ENCODE data around the gene SH3RF1. TPM values are rescaled to one million over a fixed set of nuclear protein-coding genes. Genes with fewer than 3 reads are reported as not detected.
"Not testable (repeated sequence)": the region's sequence is repeated elsewhere in the genome, so short reads cannot be mapped to it uniquely, and the experiment has no call there.

Gene SH3RF1
- polyA plus RNA-seq, 2 donors, result 1.8 to 3.1 TPM

DNA sequence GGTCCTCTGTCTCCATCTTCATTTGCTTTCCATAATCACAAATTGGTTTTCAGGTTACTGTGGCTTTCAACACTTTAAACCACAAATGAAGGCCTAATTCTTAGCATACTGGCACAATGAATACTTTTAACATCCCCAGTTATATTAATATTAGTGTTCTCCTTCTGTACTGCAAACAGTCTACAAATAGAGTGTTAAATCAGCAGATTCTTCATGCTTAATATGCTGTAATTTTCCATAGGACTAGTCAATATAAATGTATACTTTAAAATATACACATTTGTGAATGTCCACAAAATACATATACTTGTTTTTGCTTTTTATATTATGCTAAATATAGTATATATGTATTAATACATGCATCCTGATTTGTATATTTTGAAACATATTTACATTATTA is 72.6 kb downstream of the SH3RF1 start:
- Histone ChIP-seq H3K27ac (ENCODE audit: low read depth in 2 of 2, low read length in 1 of 2) (no peak overlapping the region), H3K27me3 (ENCODE audit: control insufficient read depth in 1 of 2, insufficient read depth in 2 of 2, low read length in 2 of 2) (no peaks in the 10 kb centered on the region), H3K36me3 (ENCODE audit: control insufficient read depth in 2 of 2, insufficient read depth in 2 of 2, low read length in 1 of 2) (no peaks in the 10 kb centered on the region), H3K9me3 (ENCODE audit: control insufficient read depth in 2 of 2, insufficient read depth in 1 of 2, low read depth in 1 of 2, low read length in 1 of 2) (no peaks in the 10 kb centered on the region), H3K4me3 (ENCODE audit: low read depth in 1 of 2, low read length in 2 of 2) (no peak overlapping the region), H3K4me1 (ENCODE audit: control insufficient read depth in 2 of 2, insufficient read depth in 2 of 2, low read length in 1 of 2) (no peaks in the 10 kb centered on the region)

DNA sequence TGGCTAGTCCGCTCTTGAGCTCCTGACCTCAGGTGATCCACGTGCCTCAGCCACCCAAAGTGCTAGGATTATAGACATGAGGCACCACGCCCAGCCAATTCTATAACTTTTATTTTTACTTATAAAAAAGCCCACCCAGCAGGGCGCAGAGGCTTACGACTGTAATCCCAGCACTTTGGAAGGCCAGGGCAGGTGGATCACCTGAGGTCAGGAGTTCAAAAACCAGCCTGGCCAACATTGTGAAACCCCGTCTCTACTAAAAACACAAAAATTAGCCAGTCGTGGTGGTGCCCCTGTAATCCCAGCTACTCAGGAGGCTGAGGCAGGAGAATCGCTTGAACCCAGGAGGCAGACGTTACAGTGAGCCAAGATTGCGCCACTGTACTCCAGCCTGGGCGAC is 73.5 kb downstream of the SH3RF1 start:
- not testable (repeated sequence) for H3K4me1 ChIP-seq (ENCODE audit: control insufficient read depth in 2 of 2, insufficient read depth in 2 of 2, low read length in 1 of 2); H3K4me3 ChIP-seq (ENCODE audit: low read depth in 1 of 2, low read length in 2 of 2); H3K27me3 ChIP-seq (ENCODE audit: control insufficient read depth in 1 of 2, insufficient read depth in 2 of 2, low read length in 2 of 2); H3K36me3 ChIP-seq (ENCODE audit: control insufficient read depth in 2 of 2, insufficient read depth in 2 of 2, low read length in 1 of 2); H3K27ac ChIP-seq (ENCODE audit: low read depth in 2 of 2, low read length in 1 of 2); H3K9me3 ChIP-seq (ENCODE audit: control insufficient read depth in 2 of 2, insufficient read depth in 1 of 2, low read depth in 1 of 2, low read length in 1 of 2)
- 91 to 93% methylated on average over 11 of the region's 11 CpGs for WGBS, 2 donors

DNA sequence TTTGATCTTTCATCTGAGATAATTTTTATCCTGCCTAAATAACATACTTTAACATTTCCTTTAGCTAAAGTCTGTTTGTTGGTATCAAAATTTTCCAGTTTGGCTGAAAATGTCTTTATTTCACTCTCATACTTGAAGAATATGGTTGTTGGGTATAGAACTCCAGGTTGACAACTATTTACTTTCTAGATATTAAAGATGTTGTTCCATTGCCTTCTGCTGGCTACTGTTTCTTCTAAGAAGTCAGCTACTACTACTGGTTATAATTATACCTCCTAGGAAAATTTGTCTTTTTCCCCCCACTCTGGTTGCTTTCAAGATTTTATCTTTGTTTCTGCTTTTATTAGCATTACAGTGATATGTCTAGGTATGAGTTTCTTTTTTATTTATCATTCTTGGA is 75.7 kb downstream of the SH3RF1 start:
- H3K4me1 ChIP-seq (ENCODE audit: control insufficient read depth in 2 of 2, insufficient read depth in 2 of 2, low read length in 1 of 2), result no peaks in the 10 kb centered on the region
- H3K9me3 ChIP-seq (ENCODE audit: control insufficient read depth in 2 of 2, insufficient read depth in 1 of 2, low read depth in 1 of 2, low read length in 1 of 2), result no peaks in the 10 kb centered on the region
- no peak overlapping the region for H3K4me3 ChIP-seq (ENCODE audit: low read depth in 1 of 2, low read length in 2 of 2)
- H3K36me3 ChIP-seq (ENCODE audit: control insufficient read depth in 2 of 2, insufficient read depth in 2 of 2, low read length in 1 of 2), result no peaks in the 10 kb centered on the region
- H3K27me3 ChIP-seq (ENCODE audit: control insufficient read depth in 1 of 2, insufficient read depth in 2 of 2, low read length in 2 of 2), result no peaks in the 10 kb centered on the region
- no peak overlapping the region for H3K27ac ChIP-seq (ENCODE audit: low read depth in 2 of 2, low read length in 1 of 2)

DNA sequence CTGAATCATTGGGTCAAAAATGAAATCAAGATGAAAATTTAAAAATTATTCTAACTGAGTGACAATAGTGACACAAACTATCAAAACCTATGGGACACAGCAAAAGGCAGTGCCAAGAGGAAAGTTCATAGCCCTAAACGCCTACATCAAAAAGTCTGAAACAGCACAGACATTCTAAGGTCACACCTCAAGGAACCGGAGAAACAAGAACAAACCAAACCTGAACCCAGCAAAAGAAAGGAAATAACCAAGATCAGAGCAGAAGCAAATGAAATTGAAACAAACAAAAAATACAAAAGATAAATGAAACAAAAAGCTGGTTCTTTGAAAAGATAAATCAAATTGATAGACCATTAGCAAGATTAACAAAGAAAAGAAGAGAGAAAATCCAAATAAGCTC is 80.8 kb downstream of the SH3RF1 start:
- H3K9me3 ChIP-seq (ENCODE audit: control insufficient read depth in 2 of 2, insufficient read depth in 1 of 2, low read depth in 1 of 2, low read length in 1 of 2); H3K4me3 ChIP-seq (ENCODE audit: low read depth in 1 of 2, low read length in 2 of 2); H3K36me3 ChIP-seq (ENCODE audit: control insufficient read depth in 2 of 2, insufficient read depth in 2 of 2, low read length in 1 of 2); H3K27ac ChIP-seq (ENCODE audit: low read depth in 2 of 2, low read length in 1 of 2); H3K27me3 ChIP-seq (ENCODE audit: control insufficient read depth in 1 of 2, insufficient read depth in 2 of 2, low read length in 2 of 2); H3K4me1 ChIP-seq (ENCODE audit: control insufficient read depth in 2 of 2, insufficient read depth in 2 of 2, low read length in 1 of 2): not testable (repeated sequence)
- WGBS, 2 donors, result 35 to 41% methylated on average over 2 of the region's 2 CpGs

DNA sequence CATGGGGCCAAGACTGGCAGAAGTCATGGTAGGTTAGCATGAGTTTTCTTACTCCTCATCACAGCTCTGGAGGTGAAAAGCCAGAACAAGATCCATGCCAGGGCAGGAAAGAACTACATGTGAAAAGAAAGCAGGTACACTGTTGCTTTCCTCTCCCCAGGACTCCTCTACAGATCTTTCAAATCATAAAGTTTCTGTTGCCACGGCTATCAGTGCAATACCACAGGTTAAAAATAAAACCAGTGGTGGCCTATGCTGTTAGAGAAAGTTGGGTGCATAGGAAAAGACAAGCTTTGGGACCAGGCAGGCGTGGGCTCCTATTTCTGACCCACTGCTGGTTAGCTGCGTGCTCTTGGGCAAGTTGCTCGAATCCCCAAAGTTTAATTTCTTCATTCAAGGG is 81.4 kb downstream of the SH3RF1 start:
- no peaks in the 10 kb centered on the region for H3K36me3 ChIP-seq (ENCODE audit: control insufficient read depth in 2 of 2, insufficient read depth in 2 of 2, low read length in 1 of 2)
- peak overlapping the region in 1 of 2 donors; percentile 55 for H3K27ac ChIP-seq (ENCODE audit: low read depth in 2 of 2, low read length in 1 of 2)
- H3K9me3 ChIP-seq (ENCODE audit: control insufficient read depth in 2 of 2, insufficient read depth in 1 of 2, low read depth in 1 of 2, low read length in 1 of 2), result no peaks in the 10 kb centered on the region
- H3K4me1 ChIP-seq (ENCODE audit: control insufficient read depth in 2 of 2, insufficient read depth in 2 of 2, low read length in 1 of 2), result peaks cover 4 to 5% of the 10 kb centered on the region in 2 donors
- WGBS, 2 donors, result 81 to 91% methylated on average over 4 of the region's 4 CpGs
- no peak overlapping the region for H3K4me3 ChIP-seq (ENCODE audit: low read depth in 1 of 2, low read length in 2 of 2)
- no peaks in the 10 kb centered on the region for H3K27me3 ChIP-seq (ENCODE audit: control insufficient read depth in 1 of 2, insufficient read depth in 2 of 2, low read length in 2 of 2)

DNA sequence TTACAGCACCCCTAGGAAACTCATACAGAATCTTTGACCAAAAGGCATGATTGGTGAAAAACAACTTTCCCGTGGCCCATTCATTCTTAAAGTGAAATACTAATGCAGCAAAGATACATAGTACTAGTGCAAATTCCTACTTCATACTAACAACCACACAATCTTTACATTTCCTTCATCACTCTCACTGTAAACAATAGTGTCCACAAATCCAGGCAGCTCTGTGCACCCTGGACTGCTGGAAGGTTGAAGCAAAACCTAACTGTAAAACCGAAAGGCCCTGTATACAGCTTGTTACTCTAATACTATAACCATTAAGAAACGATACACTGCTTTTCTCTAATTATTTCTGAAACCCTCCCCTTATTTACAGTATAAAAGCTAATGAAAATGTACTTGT is 82.6 kb downstream of the SH3RF1 start:
- H3K36me3 ChIP-seq (ENCODE audit: control insufficient read depth in 2 of 2, insufficient read depth in 2 of 2, low read length in 1 of 2), result no peaks in the 10 kb centered on the region
- no peak overlapping the region for H3K27ac ChIP-seq (ENCODE audit: low read depth in 2 of 2, low read length in 1 of 2)
- WGBS, 2 donors, result 88 to 91% methylated on average over 3 of the region's 3 CpGs
- H3K9me3 ChIP-seq (ENCODE audit: control insufficient read depth in 2 of 2, insufficient read depth in 1 of 2, low read depth in 1 of 2, low read length in 1 of 2), result no peaks in the 10 kb centered on the region
- peaks cover 4 to 5% of the 10 kb centered on the region in 2 donors for H3K4me1 ChIP-seq (ENCODE audit: control insufficient read depth in 2 of 2, insufficient read depth in 2 of 2, low read length in 1 of 2)
- no peaks in the 10 kb centered on the region for H3K27me3 ChIP-seq (ENCODE audit: control insufficient read depth in 1 of 2, insufficient read depth in 2 of 2, low read length in 2 of 2)
- no peak overlapping the region for H3K4me3 ChIP-seq (ENCODE audit: low read depth in 1 of 2, low read length in 2 of 2)

DNA sequence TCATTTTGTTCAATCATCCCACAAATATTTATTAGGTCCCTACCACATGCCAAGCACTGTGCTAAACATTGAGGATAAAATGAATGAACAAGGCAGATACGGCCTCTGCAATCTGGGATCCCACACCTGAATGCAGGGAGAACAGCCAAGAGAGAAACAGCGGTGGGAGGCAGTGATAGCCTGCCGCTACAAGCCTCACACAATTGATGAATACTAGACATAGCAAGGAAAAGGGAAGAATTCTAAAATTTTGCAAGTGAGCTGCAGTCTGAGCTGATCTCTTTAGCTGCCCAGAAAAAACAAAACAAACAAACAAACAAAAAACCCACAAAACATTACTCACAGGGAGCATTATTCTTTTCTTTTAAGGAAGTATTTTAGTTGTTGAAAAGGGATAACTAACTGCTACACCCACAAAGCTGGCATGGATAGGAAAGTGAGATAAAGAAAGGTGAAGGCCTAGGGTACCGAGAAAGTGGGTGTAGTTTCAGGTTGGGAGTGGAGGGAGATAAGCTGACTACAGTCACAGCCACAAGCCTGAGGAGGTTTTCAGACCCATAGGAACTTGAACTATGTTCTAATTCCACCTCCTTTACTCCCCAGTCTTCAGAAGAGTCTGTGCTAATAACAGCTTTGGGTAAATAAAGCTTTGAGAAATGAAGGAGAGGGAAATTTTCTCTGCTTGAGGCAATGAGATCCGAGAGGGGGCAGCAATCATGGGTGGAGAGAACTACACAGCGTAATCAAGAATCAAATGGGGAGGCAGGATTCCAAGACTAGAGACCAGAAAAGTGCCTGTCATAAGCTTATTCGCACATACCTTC is 85.4 kb downstream of the SH3RF1 start:
- Histone ChIP-seq H3K36me3 (ENCODE audit: control insufficient read depth in 2 of 2, insufficient read depth in 2 of 2, low read length in 1 of 2) (no peaks in the 10 kb centered on the region), H3K27ac (ENCODE audit: low read depth in 2 of 2, low read length in 1 of 2) (peak overlapping the region in 1 of 2 donors; percentile 27), H3K27me3 (ENCODE audit: control insufficient read depth in 1 of 2, insufficient read depth in 2 of 2, low read length in 2 of 2) (no peaks in the 10 kb centered on the region), H3K9me3 (ENCODE audit: control insufficient read depth in 2 of 2, insufficient read depth in 1 of 2, low read depth in 1 of 2, low read length in 1 of 2) (no peaks in the 10 kb centered on the region), H3K4me3 (ENCODE audit: low read depth in 1 of 2, low read length in 2 of 2) (no peak overlapping the region), H3K4me1 (ENCODE audit: control insufficient read depth in 2 of 2, insufficient read depth in 2 of 2, low read length in 1 of 2) (peaks cover 4 to 5% of the 10 kb centered on the region in 2 donors)
- WGBS, 2 donors, result 47 to 57% methylated on average over 7 of the region's 7 CpGs

DNA sequence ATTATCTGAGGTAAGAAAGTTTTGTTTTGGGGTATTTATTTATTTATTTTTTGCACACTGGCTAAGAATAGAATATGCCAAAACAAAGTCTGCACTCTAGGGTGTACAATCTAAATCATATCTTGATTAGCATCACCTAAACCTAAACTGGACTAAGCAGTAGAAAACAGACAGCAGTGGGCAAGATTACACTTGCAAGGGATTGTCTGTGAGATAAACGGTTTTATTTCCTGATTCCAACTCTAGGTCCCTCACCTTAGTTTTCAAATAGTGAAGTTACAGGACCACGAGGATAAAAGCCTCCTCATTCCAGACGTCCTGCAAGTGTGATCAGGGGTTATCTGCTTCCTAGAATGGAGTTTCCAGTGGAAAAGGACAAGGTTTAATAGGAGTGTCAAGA is 86.1 kb downstream of the SH3RF1 start:
- peaks cover 4 to 5% of the 10 kb centered on the region in 2 donors for H3K4me1 ChIP-seq (ENCODE audit: control insufficient read depth in 2 of 2, insufficient read depth in 2 of 2, low read length in 1 of 2)
- no peaks in the 10 kb centered on the region for H3K27me3 ChIP-seq (ENCODE audit: control insufficient read depth in 1 of 2, insufficient read depth in 2 of 2, low read length in 2 of 2)
- no peak overlapping the region for H3K27ac ChIP-seq (ENCODE audit: low read depth in 2 of 2, low read length in 1 of 2)
- H3K9me3 ChIP-seq (ENCODE audit: control insufficient read depth in 2 of 2, insufficient read depth in 1 of 2, low read depth in 1 of 2, low read length in 1 of 2), result no peaks in the 10 kb centered on the region
- WGBS, 2 donors, result 33 to 38% methylated on average over 3 of the region's 3 CpGs
- no peaks in the 10 kb centered on the region for H3K36me3 ChIP-seq (ENCODE audit: control insufficient read depth in 2 of 2, insufficient read depth in 2 of 2, low read length in 1 of 2)
- H3K4me3 ChIP-seq (ENCODE audit: low read depth in 1 of 2, low read length in 2 of 2), result no peak overlapping the region

DNA sequence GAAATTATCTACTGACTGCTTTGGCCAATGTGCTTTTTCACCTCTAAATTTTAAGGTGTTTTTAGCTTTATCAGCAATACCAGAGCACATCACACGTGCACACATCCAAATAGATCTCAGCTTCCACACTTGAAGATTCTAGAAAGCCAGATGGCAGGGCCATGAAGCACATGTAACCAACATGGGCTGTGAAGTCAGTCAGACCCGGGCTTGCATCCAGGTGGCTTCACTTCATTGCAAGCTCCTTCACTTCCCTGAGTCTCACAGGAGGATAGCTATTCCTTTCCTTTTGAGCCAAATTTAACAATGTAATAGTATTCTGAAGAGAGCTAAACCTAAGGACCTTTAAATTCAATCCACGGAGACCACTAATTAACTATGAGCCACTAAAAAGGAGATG is 86.5 kb downstream of the SH3RF1 start:
- Histone ChIP-seq H3K36me3 (ENCODE audit: control insufficient read depth in 2 of 2, insufficient read depth in 2 of 2, low read length in 1 of 2) (no peaks in the 10 kb centered on the region), H3K27me3 (ENCODE audit: control insufficient read depth in 1 of 2, insufficient read depth in 2 of 2, low read length in 2 of 2) (no peaks in the 10 kb centered on the region), H3K9me3 (ENCODE audit: control insufficient read depth in 2 of 2, insufficient read depth in 1 of 2, low read depth in 1 of 2, low read length in 1 of 2) (no peaks in the 10 kb centered on the region), H3K4me3 (ENCODE audit: low read depth in 1 of 2, low read length in 2 of 2) (no peak overlapping the region), H3K27ac (ENCODE audit: low read depth in 2 of 2, low read length in 1 of 2) (no peak overlapping the region), H3K4me1 (ENCODE audit: control insufficient read depth in 2 of 2, insufficient read depth in 2 of 2, low read length in 1 of 2) (peaks cover under 1 to 5% of the 10 kb centered on the region in 2 donors)
- 50 to 52% methylated on average over 3 of the region's 3 CpGs for WGBS, 2 donors

DNA sequence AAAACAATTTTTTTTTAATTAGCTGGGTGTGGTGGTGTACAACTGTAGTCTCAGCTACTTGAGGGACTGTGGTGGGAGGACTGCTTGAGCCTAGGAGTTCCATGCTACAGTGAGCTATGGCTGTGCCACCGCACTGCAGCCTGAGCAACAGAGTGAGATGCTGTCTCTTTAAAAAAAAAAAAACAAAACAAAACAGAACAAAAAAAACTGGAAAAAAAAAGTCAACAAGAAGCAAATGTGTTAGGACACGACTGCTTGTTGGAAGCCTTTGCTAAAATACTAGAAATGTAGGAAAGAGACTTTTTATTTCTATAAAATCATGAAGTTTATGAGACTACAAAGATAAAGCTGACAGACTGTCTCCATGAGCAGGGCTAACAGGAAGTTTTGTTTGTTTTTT is 87.2 kb downstream of the SH3RF1 start:
- no peaks in the 10 kb centered on the region for H3K9me3 ChIP-seq (ENCODE audit: control insufficient read depth in 2 of 2, insufficient read depth in 1 of 2, low read depth in 1 of 2, low read length in 1 of 2)
- no peak overlapping the region for H3K4me3 ChIP-seq (ENCODE audit: low read depth in 1 of 2, low read length in 2 of 2)
- peaks cover 0 to 7% of the 10 kb centered on the region in 2 donors for H3K4me1 ChIP-seq (ENCODE audit: control insufficient read depth in 2 of 2, insufficient read depth in 2 of 2, low read length in 1 of 2)
- WGBS, 2 donors, result 47 to 53% methylated on average over 2 of the region's 2 CpGs
- no peaks in the 10 kb centered on the region for H3K27me3 ChIP-seq (ENCODE audit: control insufficient read depth in 1 of 2, insufficient read depth in 2 of 2, low read length in 2 of 2)
- H3K36me3 ChIP-seq (ENCODE audit: control insufficient read depth in 2 of 2, insufficient read depth in 2 of 2, low read length in 1 of 2), result no peaks in the 10 kb centered on the region
- no peak overlapping the region for H3K27ac ChIP-seq (ENCODE audit: low read depth in 2 of 2, low read length in 1 of 2)
